Subcutaneous abdominal adipose tissue (tissue), 5 donors: ENCODE measurements around the gene RSPH9.
A peak's percentile ranks its signal among the peaks of the same experiment; 100 is the strongest.
"Not testable (repeated sequence)": the region's sequence is repeated elsewhere in the genome, so short reads cannot be mapped to it uniquely, and the experiment has no call there.

Source experiments
- H3K27ac ChIP-seq: one replicate; pipeline ENCODE4 v1.7.0; 2013; ENCODE audit warnings: low read depth, mild to moderate bottlenecking, inconsistent platforms, low read length, moderate library complexity
- H3K27me3 ChIP-seq, 5 donors: one replicate each; pipeline ENCODE4 v1.7.0; 2013; ENCODE audit warnings: low read length in 5 of 5, inconsistent platforms in 1 of 5; ENCODE audit not compliant: control insufficient read depth in 5 of 5, insufficient read depth in 4 of 5
- H3K36me3 ChIP-seq, 5 donors: one replicate each; pipeline ENCODE4 v1.7.0; 2013; ENCODE audit warnings: low read length in 5 of 5; ENCODE audit not compliant: control insufficient read depth in 5 of 5, insufficient read depth in 5 of 5
- H3K4me1 ChIP-seq, 5 donors: one replicate each; pipeline ENCODE4 v1.7.0; 2013; ENCODE audit warnings: low read length in 5 of 5, mild to moderate bottlenecking in 3 of 5, moderate library complexity in 1 of 5; ENCODE audit not compliant: control insufficient read depth in 5 of 5, insufficient read depth in 5 of 5
- H3K4me3 ChIP-seq, 5 donors: one replicate each; pipeline ENCODE4 v1.7.0; 2013; ENCODE audit warnings: low read length in 5 of 5, low read depth in 1 of 5
- H3K9ac ChIP-seq, 5 donors: one replicate each; pipeline ENCODE4 v1.7.0; 2013; ENCODE audit warnings: low read length in 5 of 5, mild to moderate bottlenecking in 4 of 5, moderate library complexity in 3 of 5
- H3K9me3 ChIP-seq, 5 donors: one replicate each; pipeline ENCODE4 v1.7.0; 2013; ENCODE audit warnings: low read length in 5 of 5; ENCODE audit not compliant: control insufficient read depth in 5 of 5
- donor health status: healthy.
- donor health status: healthy.
- donor health status: healthy.
- donor health status: healthy.
- donor health status: healthy.

Gene RSPH9

GRCh38 chr6:43698584-43699349 is 53.9 kb downstream of the RSPH9 start:
- peaks cover 17 to 38% (median 35%) of the 10 kb centered on the region in 5 donors for H3K4me1 ChIP-seq

GRCh38 chr6:43699564-43700186 is 54.8 kb downstream of the RSPH9 start:
- peak overlapping the region; percentile 4 for H3K27ac ChIP-seq
- H3K27me3 ChIP-seq: peaks cover 0 to 11% (median 3%) of the 10 kb centered on the region in 5 donors
- no peak overlapping the region for H3K4me3 ChIP-seq
- no peaks in the 10 kb centered on the region for H3K36me3 ChIP-seq
- peaks cover 17 to 38% (median 35%) of the 10 kb centered on the region in 5 donors for H3K4me1 ChIP-seq
- H3K9ac ChIP-seq: no peak overlapping the region
- H3K9me3 ChIP-seq: no peaks in the 10 kb centered on the region

More at GRCh38 chr6:43698584-43699349, 53.9 kb downstream of the RSPH9 start:
- Histone ChIP-seq H3K27me3 (peaks cover 0 to 13% (median 3%) of the 10 kb centered on the region in 5 donors), H3K36me3 (no peaks in the 10 kb centered on the region), H3K4me3 (no peak overlapping the region), H3K9me3 (no peaks in the 10 kb centered on the region), H3K27ac (peak overlapping the region; percentile 4), H3K9ac (peak overlapping the region in 1 of 5 donors; percentile 9)

GRCh38 chr6:43700939-43701560 is 56.2 kb downstream of the RSPH9 start:
- H3K27me3 ChIP-seq, H3K9me3 ChIP-seq, H3K36me3 ChIP-seq, H3K9ac ChIP-seq, H3K27ac ChIP-seq, H3K4me3 ChIP-seq: not testable (repeated sequence)
- H3K4me1 ChIP-seq: peaks cover 17 to 42% (median 41%) of the 10 kb centered on the region in 5 donors

- peaks cover 0 to 6% (median 0%) of the 10 kb centered on the region in 5 donors for H3K27me3 ChIP-seq
- H3K9ac ChIP-seq: peak overlapping the region in 3 of 5 donors; percentile 1 to 30 (median 6)
- H3K4me3 ChIP-seq: peak overlapping the region in 3 of 5 donors; percentile 19 to 44 (median 34)
- H3K9me3 ChIP-seq: no peaks in the 10 kb centered on the region
- peak overlapping the region; percentile 84 for H3K27ac ChIP-seq
- no peaks in the 10 kb centered on the region for H3K36me3 ChIP-seq
- peaks cover 17 to 53% (median 49%) of the 10 kb centered on the region in 5 donors for H3K4me1 ChIP-seq
Observed at GRCh38 chr6:43702171-43702533, 57.3 kb downstream of the RSPH9 start.

- H3K4me1 ChIP-seq: peaks cover 17 to 54% (median 49%) of the 10 kb centered on the region in 5 donors
- H3K9ac ChIP-seq: peak overlapping the region in 3 of 5 donors; percentile 1 to 30 (median 21)
- peaks cover 0 to 11% (median 4%) of the 10 kb centered on the region in 5 donors for H3K27me3 ChIP-seq
- peak overlapping the region in 3 of 5 donors; percentile 19 to 44 (median 34) for H3K4me3 ChIP-seq
- H3K36me3 ChIP-seq: no peaks in the 10 kb centered on the region
- no peaks in the 10 kb centered on the region for H3K9me3 ChIP-seq
- peak overlapping the region; percentile 84 for H3K27ac ChIP-seq
Observed at GRCh38 chr6:43702534-43703440, 58.0 kb downstream of the RSPH9 start.

- H3K36me3 ChIP-seq: no peaks in the 10 kb centered on the region
- peaks cover 15 to 52% (median 45%) of the 10 kb centered on the region in 5 donors for H3K4me1 ChIP-seq
- peak overlapping the region; percentile 84 for H3K27ac ChIP-seq
- H3K9ac ChIP-seq: no peak overlapping the region
- H3K27me3 ChIP-seq: peaks cover 0 to 14% (median 3%) of the 10 kb centered on the region in 5 donors
- H3K9me3 ChIP-seq: no peaks in the 10 kb centered on the region
- H3K4me3 ChIP-seq: no peak overlapping the region
Observed at GRCh38 chr6:43703512-43704429, 58.9 kb downstream of the RSPH9 start.

GRCh38 chr6:43705996-43706395 is 61.2 kb downstream of the RSPH9 start:
- no peak overlapping the region for H3K27ac ChIP-seq
- no peak overlapping the region for H3K4me3 ChIP-seq
- no peaks in the 10 kb centered on the region for H3K36me3 ChIP-seq
- H3K9me3 ChIP-seq: no peaks in the 10 kb centered on the region
- H3K4me1 ChIP-seq: peaks cover 12 to 48% (median 39%) of the 10 kb centered on the region in 5 donors
- H3K9ac ChIP-seq: no peak overlapping the region
- peaks cover 0 to 9% (median 3%) of the 10 kb centered on the region in 5 donors for H3K27me3 ChIP-seq

- H3K4me3 ChIP-seq: no peak overlapping the region
- H3K36me3 ChIP-seq: no peaks in the 10 kb centered on the region
- no peak overlapping the region for H3K27ac ChIP-seq
- H3K27me3 ChIP-seq: peaks cover 0 to 9% (median 5%) of the 10 kb centered on the region in 5 donors
- no peaks in the 10 kb centered on the region for H3K9me3 ChIP-seq
- peaks cover 12 to 47% (median 36%) of the 10 kb centered on the region in 5 donors for H3K4me1 ChIP-seq
- H3K9ac ChIP-seq: no peak overlapping the region
Observed at GRCh38 chr6:43706788-43707187, 62.0 kb downstream of the RSPH9 start.
